ENCODE results near the gene ABCG1. TPM values are rescaled to one million over a fixed set of nuclear protein-coding genes. Genes with fewer than 3 reads are reported as not detected.

The ABCG1 gene
- total RNA-seq, 1 experiment from 2014 or later: not detected

GRCh38 chr21:42237577-42237976 is 18.6 kb downstream of the ABCG1 start:
- H3K4me3 Mint-ChIP-seq (ENCODE audit: unreplicated experiment): no peak overlapping the region
- H3K4me1 ChIP-seq: 0 out of 2 replicates have a peak, but pooled peaks cover 3% of the 10 kb centered on the region
- no peaks in the 10 kb centered on the region for H3K9me3 Mint-ChIP-seq (ENCODE audit: unreplicated experiment)
- H3K27me3 Mint-ChIP-seq (ENCODE audit: insufficient read depth, unreplicated experiment): peaks cover 10% of the 10 kb centered on the region
- no peak overlapping the region for H3K4me3 ChIP-seq (ENCODE audit: low read depth, low read length)
- TF ChIP-seq CTCF (IDR thresholded peaks at IDR 0.05; ENCODE audit: insufficient read depth in 1 of 2, low read depth in 1 of 2, low read length in 1 of 2, severe bottlenecking in 1 of 2, unreplicated experiment in 1 of 2): no peak
- H3K4me1 Mint-ChIP-seq (ENCODE audit: low read depth, unreplicated experiment): no peaks in the 10 kb centered on the region
- H3K36me3 Mint-ChIP-seq (ENCODE audit: insufficient read depth, unreplicated experiment): no peaks in the 10 kb centered on the region
- no peaks in the 10 kb centered on the region for H3K9me3 ChIP-seq
- BruUV-seq (replicated peaks): no TSS peak
- ChIA-PET CTCF (no interaction called here), POLR2A (no interaction called here)
- no peak for DNase-seq
- no peaks in the 10 kb centered on the region for H3K36me3 ChIP-seq (ENCODE audit: control insufficient read depth, insufficient read depth, low read length)
- H3K27ac Mint-ChIP-seq (ENCODE audit: unreplicated experiment): no peak overlapping the region
- no peaks in the 10 kb centered on the region for H3K27me3 ChIP-seq (replicated peaks; ENCODE audit: control insufficient read depth, insufficient read depth, low read length)
- intact Hi-C loops (cut with micrococcal nuclease; ENCODE audit: unreplicated experiment): no loop called here

- no peaks in the 10 kb centered on the region for H3K4me1 Mint-ChIP-seq (ENCODE audit: low read depth, unreplicated experiment)
- intact Hi-C loops (cut with micrococcal nuclease; ENCODE audit: unreplicated experiment): no loop called here
- Histone ChIP-seq H3K27me3 (replicated peaks; ENCODE audit: control insufficient read depth, insufficient read depth, low read length) (no peaks in the 10 kb centered on the region), H3K4me3 (ENCODE audit: low read depth, low read length) (no peak overlapping the region), H3K9me3 (no peaks in the 10 kb centered on the region), H3K4me1 (0 out of 2 replicates have a peak, but pooled peaks cover 3% of the 10 kb centered on the region), H3K36me3 (ENCODE audit: control insufficient read depth, insufficient read depth, low read length) (no peaks in the 10 kb centered on the region)
- H3K9me3 Mint-ChIP-seq (ENCODE audit: unreplicated experiment): no peaks in the 10 kb centered on the region
- ChIA-PET CTCF (no interaction called here), POLR2A (no interaction called here)
- no TSS peak for BruUV-seq (replicated peaks)
- no peak for DNase-seq
- H3K27me3 Mint-ChIP-seq (ENCODE audit: insufficient read depth, unreplicated experiment): peaks cover 10% of the 10 kb centered on the region
- no peak overlapping the region for H3K27ac Mint-ChIP-seq (ENCODE audit: unreplicated experiment)
- no peaks in the 10 kb centered on the region for H3K36me3 Mint-ChIP-seq (ENCODE audit: insufficient read depth, unreplicated experiment)
- TF ChIP-seq CTCF (IDR thresholded peaks at IDR 0.05; ENCODE audit: insufficient read depth in 1 of 2, low read depth in 1 of 2, low read length in 1 of 2, severe bottlenecking in 1 of 2, unreplicated experiment in 1 of 2): no peak
- H3K4me3 Mint-ChIP-seq (ENCODE audit: unreplicated experiment): no peak overlapping the region
These were observed 19.4 kb downstream of the ABCG1 start for GRCh38 chr21:42238185-42238934.

GRCh38 chr21:42239556-42239955 is 20.6 kb downstream of the ABCG1 start:
- POLR2A ChIA-PET: no interaction called here

More at GRCh38 chr21:42239556-42239955, 20.6 kb downstream of the ABCG1 start:
- H3K36me3 Mint-ChIP-seq (ENCODE audit: insufficient read depth, unreplicated experiment): no peaks in the 10 kb centered on the region
- H3K4me1 ChIP-seq: no peaks in the 10 kb centered on the region
- no TSS peak for BruUV-seq (replicated peaks)
- no peak for DNase-seq
- TF ChIP-seq CTCF (IDR thresholded peaks at IDR 0.05; ENCODE audit: insufficient read depth in 1 of 2, low read depth in 1 of 2, low read length in 1 of 2, severe bottlenecking in 1 of 2, unreplicated experiment in 1 of 2): no peak
- no peak overlapping the region for H3K27ac Mint-ChIP-seq (ENCODE audit: unreplicated experiment)
- no peaks in the 10 kb centered on the region for H3K36me3 ChIP-seq (ENCODE audit: control insufficient read depth, insufficient read depth, low read length)
- H3K9me3 ChIP-seq: no peaks in the 10 kb centered on the region
- H3K27me3 ChIP-seq (replicated peaks; ENCODE audit: control insufficient read depth, insufficient read depth, low read length): no peaks in the 10 kb centered on the region
- H3K27me3 Mint-ChIP-seq (ENCODE audit: insufficient read depth, unreplicated experiment): peaks cover 10% of the 10 kb centered on the region
- H3K4me3 Mint-ChIP-seq (ENCODE audit: unreplicated experiment): no peak overlapping the region
- intact Hi-C loops (cut with micrococcal nuclease; ENCODE audit: unreplicated experiment): no loop called here
- H3K4me1 Mint-ChIP-seq (ENCODE audit: low read depth, unreplicated experiment): no peaks in the 10 kb centered on the region
- no peak overlapping the region for H3K4me3 ChIP-seq (ENCODE audit: low read depth, low read length)
- no peaks in the 10 kb centered on the region for H3K9me3 Mint-ChIP-seq (ENCODE audit: unreplicated experiment)
- CTCF ChIA-PET: no interaction called here

All from Caco-2 (cell line).